LoVo (cell line): ENCODE measurements around the gene DCXR.
A peak's percentile ranks its signal among the peaks of the same experiment; 100 is the strongest.

ENCODE experiments used
- DNase-seq: peaks from one replicate; pipeline ENCODE4 v3.0.0-alpha.2; 2016; ENCODE audit warnings: low spot score

Gene DCXR

GRCh38 chr17:82055023-82055964 lies 17.8 kb upstream of the DCXR start:
- DNase-seq, result no peak

- no peak for DNase-seq
Observed at GRCh38 chr17:82054351-82055022, 17.0 kb upstream of the DCXR start.

GRCh38 chr17:82053556-82054263 lies 16.2 kb upstream of the DCXR start:
- no peak for DNase-seq

- DNase-seq, result no peak
Observed at GRCh38 chr17:82053130-82053529, 15.6 kb upstream of the DCXR start.

GRCh38 chr17:82052638-82053059 lies 15.2 kb upstream of the DCXR start:
- no peak for DNase-seq

GRCh38 chr17:82051776-82052637 lies 14.5 kb upstream of the DCXR start, which contains the start of the genes GPS1 and RFNG:
TSS of gene GPS1 (plus strand) at chr17:82051898. CDS start at chr17:82051932, 34 bp downstream.
TSS of gene RFNG (minus strand) at chr17:82051811. CDS start at chr17:82051766, 45 bp downstream.
- peak; percentile 78 for DNase-seq

- no peak for DNase-seq
Observed at GRCh38 chr17:82050761-82051641, 13.5 kb upstream of the DCXR start.

- DNase-seq, result no peak
Observed at GRCh38 chr17:82050152-82050760, 12.8 kb upstream of the DCXR start.

- DNase-seq, result no peak
Observed at GRCh38 chr17:82049521-82049971, 12.0 kb upstream of the DCXR start.

- DNase-seq, result no peak
Observed at GRCh38 chr17:82049106-82049505, 11.6 kb upstream of the DCXR start.

- no peak for DNase-seq
Observed at GRCh38 chr17:82048571-82048971, 11.1 kb upstream of the DCXR start.

GRCh38 chr17:82047914-82048570 lies 10.5 kb upstream of the DCXR start:
- no peak for DNase-seq

- DNase-seq, result no peak
Observed at GRCh38 chr17:82047379-82047778, 9.9 kb upstream of the DCXR start.

GRCh38 chr17:82046903-82047302 lies 9.4 kb upstream of the DCXR start:
- DNase-seq, result no peak

- no peak for DNase-seq
Observed at GRCh38 chr17:82045936-82046484, 8.5 kb upstream of the DCXR start.

- no peak for DNase-seq
Observed at GRCh38 chr17:82043507-82043906, 6.0 kb upstream of the DCXR start.

GRCh38 chr17:82042649-82043048 lies 5.2 kb upstream of the DCXR start:
- DNase-seq, result no peak

GRCh38 chr17:82041144-82041814 lies 3.8 kb upstream of the DCXR start:
- DNase-seq, result no peak
